Stomach smooth muscle (tissue), 2 donors: ENCODE measurements around the gene CIDEA.
"Not testable (repeated sequence)": the region's sequence is repeated elsewhere in the genome, so short reads cannot be mapped to it uniquely, and the experiment has no call there.

ENCODE experiments used
- H3K27ac ChIP-seq: one replicate; pipeline ENCODE4 v1.7.0; 2013; ENCODE audit warnings: mild to moderate bottlenecking, low read length, inconsistent platforms
- H3K27me3 ChIP-seq, 2 donors: one replicate each; pipeline ENCODE4 v1.7.0; 2013; ENCODE audit warnings: low read length in 2 of 2; ENCODE audit not compliant: insufficient read depth in 2 of 2, control insufficient read depth in 1 of 2
- H3K36me3 ChIP-seq, 2 donors: one replicate each; pipeline ENCODE4 v1.7.0; 2013; ENCODE audit warnings: low read length in 2 of 2; ENCODE audit not compliant: control insufficient read depth in 2 of 2, insufficient read depth in 2 of 2
- H3K4me1 ChIP-seq: one replicate; pipeline ENCODE4 v1.7.0; 2013; ENCODE audit warnings: low read length; ENCODE audit not compliant: control insufficient read depth, insufficient read depth
- H3K4me3 ChIP-seq, 2 donors: one replicate each; pipeline ENCODE4 v1.7.0; 2013; ENCODE audit warnings: low read length in 2 of 2
- H3K9ac ChIP-seq, 2 donors: one replicate each; pipeline ENCODE4 v1.7.0; 2013; ENCODE audit warnings: low read length in 2 of 2, mild to moderate bottlenecking in 1 of 2
- H3K9me3 ChIP-seq, 2 donors: one replicate each; pipeline ENCODE4 v1.7.0; 2013; ENCODE audit warnings: low read length in 2 of 2; ENCODE audit not compliant: control insufficient read depth in 2 of 2
- donor health status: healthy.
- donor health status: Pancreatic carcinoma.

CIDEA gene, protein sequence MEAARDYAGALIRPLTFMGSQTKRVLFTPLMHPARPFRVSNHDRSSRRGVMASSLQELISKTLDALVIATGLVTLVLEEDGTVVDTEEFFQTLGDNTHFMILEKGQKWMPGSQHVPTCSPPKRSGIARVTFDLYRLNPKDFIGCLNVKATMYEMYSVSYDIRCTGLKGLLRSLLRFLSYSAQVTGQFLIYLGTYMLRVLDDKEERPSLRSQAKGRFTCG

GRCh38 chr18:12254136-12254819 lies at the start of gene CIDEA:
Gene CIDEA, plus strand, starts transcription at chr18:12254361. Its CDS starts 23 bp downstream, at chr18:12254384.
- Histone ChIP-seq H3K4me3 (peak within 1 kb of the TSS; percentile 22 to 66), H3K9me3 (no peaks in the 10 kb centered on the region), H3K27me3 (peaks cover 25 to 29% of the 10 kb centered on the region in 2 donors), H3K36me3 (no peaks in the 10 kb centered on the region), H3K4me1 (peaks cover 14% of the 10 kb centered on the region), H3K9ac (no peak within 1 kb of the TSS), H3K27ac (no peak within 1 kb of the TSS)

GRCh38 chr18:12208296-12209153 lies 45.6 kb upstream of the CIDEA start:
- H3K27me3 ChIP-seq, H3K36me3 ChIP-seq, H3K9me3 ChIP-seq, H3K27ac ChIP-seq, H3K9ac ChIP-seq, H3K4me1 ChIP-seq, H3K4me3 ChIP-seq: not testable (repeated sequence)

- H3K9ac ChIP-seq, H3K9me3 ChIP-seq, H3K4me3 ChIP-seq, H3K27me3 ChIP-seq, H3K4me1 ChIP-seq, H3K27ac ChIP-seq, H3K36me3 ChIP-seq: not testable (repeated sequence)
Observed at GRCh38 chr18:12212308-12212707, 41.9 kb upstream of the CIDEA start.

DNA sequence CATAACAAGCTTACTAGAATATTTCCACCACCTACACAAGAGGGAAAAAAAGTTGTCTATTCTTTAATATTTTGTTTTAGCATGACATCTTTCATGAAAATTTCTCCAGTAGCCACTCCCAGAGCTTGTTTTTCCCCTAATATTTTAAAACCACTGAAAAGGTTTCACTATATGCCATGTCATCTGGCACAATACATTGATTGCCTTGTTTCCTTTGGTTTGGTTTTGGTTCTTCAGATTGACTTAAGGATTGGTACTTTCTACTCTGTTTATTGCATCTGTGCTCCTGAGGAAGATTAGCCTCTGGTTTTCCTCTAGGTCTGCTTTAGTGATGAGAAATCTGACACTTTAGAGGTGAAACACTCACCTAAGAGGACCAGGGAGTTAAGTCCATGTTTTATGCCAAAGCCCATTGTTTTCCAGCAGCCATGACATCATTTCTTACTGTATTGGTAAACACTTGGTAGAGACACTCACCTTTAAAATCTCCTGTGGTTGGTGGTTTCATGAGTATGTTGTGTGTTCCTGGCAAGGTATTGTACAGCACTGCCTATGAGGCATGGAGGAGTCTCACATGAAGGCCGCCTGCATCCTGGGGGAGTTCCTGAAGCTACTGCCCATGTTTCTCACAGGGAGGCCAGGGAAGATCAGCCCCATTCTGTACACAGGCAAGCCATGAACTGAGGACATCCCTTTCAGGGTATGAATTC lies 39.7 kb upstream of the CIDEA start:
- not testable (repeated sequence) for H3K9me3 ChIP-seq, H3K4me3 ChIP-seq, H3K27me3 ChIP-seq, H3K36me3 ChIP-seq, H3K9ac ChIP-seq, H3K27ac ChIP-seq, H3K4me1 ChIP-seq

DNA sequence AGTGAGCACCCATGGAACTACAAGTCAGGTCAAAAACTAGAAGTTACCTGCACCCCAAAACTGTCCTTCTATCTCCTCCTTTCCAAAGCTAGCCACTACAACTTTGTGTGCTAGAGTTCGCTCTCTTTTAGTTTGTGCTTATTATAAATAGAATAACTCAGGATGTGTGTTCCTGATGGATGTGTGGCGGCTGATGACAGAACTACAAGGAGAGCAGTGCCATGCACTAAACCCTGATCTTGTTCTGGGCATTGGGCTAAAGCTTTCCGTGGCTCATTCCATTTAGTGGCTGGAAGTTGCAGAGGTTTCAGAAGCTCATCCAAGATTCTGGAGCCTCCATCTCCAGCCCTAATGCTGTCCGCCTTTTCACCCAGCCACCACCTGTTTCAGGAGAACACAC lies 37.7 kb upstream of the CIDEA start:
- H3K27me3 ChIP-seq, H3K9me3 ChIP-seq, H3K4me3 ChIP-seq, H3K9ac ChIP-seq, H3K4me1 ChIP-seq, H3K27ac ChIP-seq, H3K36me3 ChIP-seq: not testable (repeated sequence)

- H3K9me3 ChIP-seq, H3K4me1 ChIP-seq, H3K4me3 ChIP-seq, H3K27ac ChIP-seq, H3K9ac ChIP-seq, H3K27me3 ChIP-seq, H3K36me3 ChIP-seq: not testable (repeated sequence)
Observed at GRCh38 chr18:12218603-12219002, 35.6 kb upstream of the CIDEA start.

DNA sequence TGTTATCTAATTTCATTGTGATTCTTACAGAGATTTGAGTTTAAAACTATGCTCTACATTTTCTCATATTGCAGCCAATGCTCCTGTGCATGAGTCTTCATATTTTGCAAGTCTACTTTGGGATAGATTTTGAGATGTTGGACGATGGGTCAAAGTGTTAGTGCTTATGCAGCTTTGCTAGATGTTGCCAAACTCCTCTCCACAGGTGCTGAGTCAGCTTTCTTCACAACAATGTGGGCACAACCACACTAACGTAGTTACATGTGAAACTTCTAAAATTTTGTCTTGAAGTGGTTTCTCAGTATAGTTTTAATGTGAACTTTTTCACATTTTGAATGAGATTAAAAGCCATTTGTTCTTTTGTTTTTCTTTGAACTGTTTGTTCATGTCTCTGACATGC lies 32.1 kb upstream of the CIDEA start:
- not testable (repeated sequence) for H3K4me3 ChIP-seq, H3K27me3 ChIP-seq, H3K9me3 ChIP-seq, H3K4me1 ChIP-seq, H3K36me3 ChIP-seq, H3K27ac ChIP-seq, H3K9ac ChIP-seq

DNA sequence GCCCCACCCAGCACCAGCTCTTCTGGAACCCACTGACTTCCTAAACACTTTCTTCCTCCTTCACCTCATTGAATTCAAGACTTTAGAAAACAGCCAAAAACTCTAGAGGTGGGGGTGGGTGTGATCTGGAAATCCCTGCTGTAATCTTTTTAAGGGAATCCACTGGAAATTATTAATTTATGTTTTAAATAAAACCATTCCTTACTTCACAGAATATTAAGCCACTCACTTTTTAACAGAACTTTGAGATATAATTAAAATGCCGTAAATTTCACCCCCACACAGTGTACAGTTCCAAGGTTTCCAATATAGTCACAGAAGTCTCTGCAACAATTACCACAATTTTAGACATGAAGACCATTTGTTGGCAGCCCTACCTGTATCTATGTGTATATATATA lies 30.8 kb upstream of the CIDEA start:
- not testable (repeated sequence) for H3K27me3 ChIP-seq, H3K36me3 ChIP-seq, H3K9me3 ChIP-seq, H3K4me3 ChIP-seq, H3K27ac ChIP-seq, H3K9ac ChIP-seq, H3K4me1 ChIP-seq

- not testable (repeated sequence) for H3K9me3 ChIP-seq, H3K9ac ChIP-seq, H3K36me3 ChIP-seq, H3K4me3 ChIP-seq, H3K27ac ChIP-seq, H3K4me1 ChIP-seq, H3K27me3 ChIP-seq
Observed at GRCh38 chr18:12226807-12227206, 27.4 kb upstream of the CIDEA start.

DNA sequence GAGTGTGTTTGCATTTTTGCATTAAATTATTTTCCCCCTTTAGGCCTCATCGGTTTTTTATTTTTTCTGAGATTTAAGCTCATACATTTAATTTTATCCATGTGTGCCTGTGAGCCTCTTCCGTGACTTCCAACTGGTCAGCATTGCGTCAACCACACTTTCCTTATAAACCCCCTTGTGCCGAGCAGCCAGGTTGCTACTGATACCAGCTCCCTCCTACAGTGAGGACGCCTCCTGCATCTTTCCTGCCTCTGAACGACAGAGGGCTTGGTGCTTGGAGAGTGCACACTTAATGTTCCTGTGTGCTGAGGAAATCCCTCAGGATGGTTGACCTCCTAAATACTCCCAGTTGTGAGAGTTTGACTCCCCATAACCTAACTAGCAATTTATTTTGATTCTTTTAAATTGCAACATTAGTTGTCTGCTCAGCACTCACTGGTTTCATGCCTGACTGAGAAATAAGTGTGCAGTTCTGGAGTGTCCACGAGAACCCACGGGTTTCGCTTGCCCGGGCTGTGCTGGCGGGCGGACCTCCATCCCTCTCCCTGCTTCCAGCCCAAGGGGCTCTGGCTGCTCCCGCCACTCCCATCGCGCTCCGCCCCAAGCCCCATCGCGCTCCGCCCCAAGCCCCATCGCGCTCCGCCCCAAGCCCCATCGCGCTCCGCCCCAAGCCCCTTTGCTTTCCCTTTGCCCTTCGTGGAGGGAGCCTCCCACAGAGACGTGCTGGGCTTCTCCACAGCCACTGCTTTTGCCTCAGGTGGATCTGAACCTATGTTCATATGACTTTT lies 26.6 kb upstream of the CIDEA start:
- not testable (repeated sequence) for H3K4me1 ChIP-seq, H3K9ac ChIP-seq, H3K36me3 ChIP-seq, H3K9me3 ChIP-seq, H3K27me3 ChIP-seq, H3K4me3 ChIP-seq, H3K27ac ChIP-seq
